ENCODE data around the gene BOLA3. TPM values are rescaled to one million over a fixed set of nuclear protein-coding genes. Genes with fewer than 3 reads are reported as not detected.

BOLA3 gene
- total RNA-seq, 4 donors from 2014 or later, result 16.4 to 94.2 (median 78.6) TPM

DNA sequence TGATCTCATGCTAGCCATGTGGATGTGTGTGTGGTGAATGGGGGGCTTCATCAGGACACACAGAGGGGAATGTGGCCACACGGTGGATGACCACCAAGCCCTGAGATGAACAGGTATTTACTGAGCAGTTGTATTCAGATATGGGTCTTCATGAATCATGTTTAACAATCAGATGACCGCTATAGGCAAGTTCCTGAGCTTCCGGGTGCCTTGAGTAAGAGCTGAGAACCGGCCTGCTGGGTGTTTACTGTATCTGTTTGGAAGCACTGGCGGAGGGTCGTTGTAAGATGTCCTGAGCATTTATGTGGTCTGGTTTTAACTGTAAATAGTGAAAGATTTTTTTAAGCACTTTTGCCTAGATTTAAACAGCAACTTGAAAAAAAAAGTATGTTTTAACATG, 43.9 kb downstream of the BOLA3 start:
- DNase-seq, result no peak
- no peaks in the 10 kb centered on the region for H3K27me3 ChIP-seq
- intact Hi-C loops (cut with DNase I), result no loop called here
- H3K4me1 ChIP-seq, result no peaks in the 10 kb centered on the region
- peaks cover 19 to 32% of the 10 kb centered on the region in 2 donors for H3K36me3 ChIP-seq
- no peak overlapping the region for H3K4me3 ChIP-seq (replicated peaks in 1 of 3)
- H3K9me3 ChIP-seq, result no peaks in the 10 kb centered on the region
- TF ChIP-seq POLR2A (IDR thresholded peaks at IDR 0.05), result no peak
- TF ChIP-seq, protein P1, sequence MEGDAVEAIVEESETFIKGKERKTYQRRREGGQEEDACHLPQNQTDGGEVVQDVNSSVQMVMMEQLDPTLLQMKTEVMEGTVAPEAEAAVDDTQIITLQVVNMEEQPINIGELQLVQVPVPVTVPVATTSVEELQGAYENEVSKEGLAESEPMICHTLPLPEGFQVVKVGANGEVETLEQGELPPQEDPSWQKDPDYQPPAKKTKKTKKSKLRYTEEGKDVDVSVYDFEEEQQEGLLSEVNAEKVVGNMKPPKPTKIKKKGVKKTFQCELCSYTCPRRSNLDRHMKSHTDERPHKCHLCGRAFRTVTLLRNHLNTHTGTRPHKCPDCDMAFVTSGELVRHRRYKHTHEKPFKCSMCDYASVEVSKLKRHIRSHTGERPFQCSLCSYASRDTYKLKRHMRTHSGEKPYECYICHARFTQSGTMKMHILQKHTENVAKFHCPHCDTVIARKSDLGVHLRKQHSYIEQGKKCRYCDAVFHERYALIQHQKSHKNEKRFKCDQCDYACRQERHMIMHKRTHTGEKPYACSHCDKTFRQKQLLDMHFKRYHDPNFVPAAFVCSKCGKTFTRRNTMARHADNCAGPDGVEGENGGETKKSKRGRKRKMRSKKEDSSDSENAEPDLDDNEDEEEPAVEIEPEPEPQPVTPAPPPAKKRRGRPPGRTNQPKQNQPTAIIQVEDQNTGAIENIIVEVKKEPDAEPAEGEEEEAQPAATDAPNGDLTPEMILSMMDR (IDR thresholded peaks at IDR 0.05), result no peak
- H3K27ac ChIP-seq, result no peak overlapping the region
- 89 to 93% methylated on average over 6 of the region's 6 CpGs for WGBS, 2 donors

DNA sequence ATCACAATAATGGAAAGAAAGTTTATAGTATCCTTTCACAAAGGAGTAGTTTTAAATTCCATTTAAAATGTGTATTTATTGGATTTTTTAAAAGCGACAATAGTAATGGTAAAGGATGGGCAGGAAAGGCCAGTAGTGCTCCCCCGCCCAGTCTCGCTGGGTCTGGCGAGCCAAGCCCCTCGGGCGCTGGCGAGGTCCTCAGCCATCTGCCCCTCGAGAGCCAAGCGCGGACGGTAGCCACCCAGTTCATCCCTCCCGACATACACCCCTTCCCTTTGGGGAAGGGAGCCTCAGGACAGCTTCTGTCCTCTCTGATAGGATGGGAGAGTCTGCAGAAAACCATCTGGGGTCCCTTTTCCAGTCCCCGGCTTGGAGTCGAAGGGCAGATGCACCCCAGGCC, 45.2 kb downstream of the BOLA3 start:
- WGBS, 2 donors, result 95 to 96% methylated on average over 14 of the region's 14 CpGs
- Histone ChIP-seq H3K27me3 (no peaks in the 10 kb centered on the region), H3K36me3 (peaks cover 19 to 32% of the 10 kb centered on the region in 2 donors), H3K4me3 (replicated peaks in 1 of 3) (no peak overlapping the region), H3K9me3 (no peaks in the 10 kb centered on the region), H3K4me1 (no peaks in the 10 kb centered on the region), H3K27ac (no peak overlapping the region)
- intact Hi-C loops (cut with DNase I), result no loop called here
- no peak for TF ChIP-seq POLR2A (IDR thresholded peaks at IDR 0.05)
- TF ChIP-seq, protein P1 (IDR thresholded peaks at IDR 0.05), result no peak
- DNase-seq, result no peak

DNA sequence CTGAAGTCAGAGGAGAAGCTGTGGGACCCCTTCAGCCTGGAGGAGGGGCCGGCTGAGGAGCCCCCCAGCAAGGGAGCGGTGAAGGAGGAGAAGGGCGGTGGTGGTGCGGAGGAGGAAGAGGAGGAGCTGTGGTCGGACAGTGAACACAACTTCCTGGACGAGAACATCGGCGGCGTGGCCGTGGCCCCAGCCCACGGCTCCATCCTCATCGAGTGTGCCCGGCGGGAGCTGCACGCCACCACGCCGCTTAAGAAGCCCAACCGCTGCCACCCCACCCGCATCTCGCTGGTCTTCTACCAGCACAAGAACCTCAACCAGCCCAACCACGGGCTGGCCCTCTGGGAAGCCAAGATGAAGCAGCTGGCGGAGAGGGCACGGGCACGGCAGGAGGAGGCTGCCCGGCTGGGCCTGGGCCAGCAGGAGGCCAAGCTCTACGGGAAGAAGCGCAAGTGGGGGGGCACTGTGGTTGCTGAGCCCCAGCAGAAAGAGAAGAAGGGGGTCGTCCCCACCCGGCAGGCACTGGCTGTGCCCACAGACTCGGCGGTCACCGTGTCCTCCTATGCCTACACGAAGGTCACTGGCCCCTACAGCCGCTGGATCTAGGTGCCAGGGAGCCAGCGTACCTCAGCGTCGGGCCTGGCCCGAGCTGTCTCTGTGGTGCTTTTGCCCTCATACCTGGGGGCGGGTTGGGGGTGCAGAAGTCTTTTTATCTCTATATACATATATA, 46.0 kb downstream of the BOLA3 start:
- whole genome bisulfite sequencing, 2 donors, result 96 to 97% methylated on average over 36 to 39 of the region's 39 CpGs
- H3K9me3 ChIP-seq, result no peaks in the 10 kb centered on the region
- intact Hi-C loops (cut with DNase I), result no loop called here
- TF ChIP-seq POLR2A (IDR thresholded peaks at IDR 0.05), result no peak
- TF ChIP-seq, protein P1 (IDR thresholded peaks at IDR 0.05), result no peak
- H3K4me1 ChIP-seq, result no peaks in the 10 kb centered on the region
- H3K4me3 ChIP-seq (replicated peaks in 1 of 3), result no peak overlapping the region
- H3K27ac ChIP-seq, result no peak overlapping the region
- DNase-seq, result no peak
- peaks cover 19 to 32% of the 10 kb centered on the region in 2 donors for H3K36me3 ChIP-seq
- no peaks in the 10 kb centered on the region for H3K27me3 ChIP-seq

DNA sequence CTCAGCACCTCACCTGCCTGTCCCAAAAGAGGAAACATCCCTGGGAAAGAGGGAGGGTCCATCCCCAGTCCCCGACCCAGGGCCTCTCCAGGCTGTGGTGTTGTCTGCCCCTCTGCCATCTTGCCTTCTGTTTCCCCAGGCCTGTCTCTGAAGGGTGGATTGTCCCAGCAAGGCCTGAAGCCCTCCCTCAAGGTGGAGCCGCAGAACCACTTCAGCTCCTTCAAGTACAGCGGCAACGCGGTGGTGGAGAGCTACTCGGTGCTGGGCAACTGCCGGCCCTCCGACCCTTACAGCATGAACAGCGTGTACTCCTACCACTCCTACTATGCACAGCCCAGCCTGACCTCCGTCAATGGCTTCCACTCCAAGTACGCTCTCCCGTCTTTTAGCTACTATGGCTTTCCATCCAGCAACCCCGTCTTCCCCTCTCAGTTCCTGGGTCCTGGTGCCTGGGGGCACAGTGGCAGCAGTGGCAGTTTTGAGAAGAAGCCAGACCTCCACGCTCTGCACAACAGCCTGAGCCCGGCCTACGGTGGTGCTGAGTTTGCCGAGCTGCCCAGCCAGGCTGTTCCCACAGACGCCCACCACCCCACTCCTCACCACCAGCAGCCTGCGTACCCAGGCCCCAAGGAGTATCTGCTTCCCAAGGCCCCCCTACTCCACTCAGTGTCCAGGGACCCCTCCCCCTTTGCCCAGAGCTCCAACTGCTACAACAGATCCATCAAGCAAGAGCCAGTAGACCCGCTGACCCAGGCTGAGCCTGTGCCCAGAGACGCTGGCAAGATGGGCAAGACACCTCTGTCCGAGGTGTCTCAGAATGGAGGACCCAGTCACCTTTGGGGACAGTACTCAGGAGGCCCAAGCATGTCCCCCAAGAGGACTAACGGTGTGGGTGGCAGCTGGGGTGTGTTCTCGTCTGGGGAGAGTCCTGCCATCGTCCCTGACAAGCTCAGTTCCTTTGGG, 47.2 kb downstream of the BOLA3 start:
- Histone ChIP-seq H3K4me1 (no peaks in the 10 kb centered on the region), H3K27me3 (no peaks in the 10 kb centered on the region), H3K4me3 (replicated peaks in 1 of 3) (no peak overlapping the region), H3K9me3 (no peaks in the 10 kb centered on the region), H3K27ac (no peak overlapping the region), H3K36me3 (peaks cover 19 to 32% of the 10 kb centered on the region in 2 donors)
- peak; percentile 45 to 70 for DNase-seq
- TF ChIP-seq, protein P1 (IDR thresholded peaks at IDR 0.05), result no peak
- no peak for TF ChIP-seq POLR2A (IDR thresholded peaks at IDR 0.05)
- intact Hi-C loops (cut with DNase I), result no loop called here
- WGBS, 2 donors, result 86 to 90% methylated on average over 20 to 24 of the region's 25 CpGs

Data from thyroid gland (tissue), 4 donors.